Natural killer cell (primary cell): ENCODE data around the gene GNAT3. TPM values are rescaled to one million over a fixed set of nuclear protein-coding genes. Genes with fewer than 3 reads are reported as not detected.

Experiments used
- ATAC-seq, 3 donors: fragments of 150-1000 bp in 2 of 3; fragments of 200-7000 bp in 1 of 3; cut with Tn5 transposase; 1 replicate in 1 of 3; 2 replicates in 2 of 3; pipeline ENCODE4 v1.10.0; 2021; ENCODE audit warnings: mild to moderate bottlenecking in 2 of 3, moderate library complexity in 2 of 3
- DNase-seq, 2 donors: peaks; one replicate each; pipeline versions ENCODE4 v3.0.0 to v3.0.0-alpha.2; 2013 to 2021; ENCODE audit warnings: mixed read lengths in 1 of 2
- H3K27ac ChIP-seq: one replicate; pipeline ENCODE4 v1.5.1; 2013; ENCODE audit warnings: mild to moderate bottlenecking, low read length
- H3K27me3 ChIP-seq: one replicate; pipeline ENCODE4 v1.6.1; 2013; ENCODE audit warnings: low read length; ENCODE audit not compliant: control insufficient read depth, insufficient read depth
- H3K36me3 ChIP-seq: one replicate; pipeline ENCODE4 v1.6.1; 2013; ENCODE audit warnings: low read length; ENCODE audit not compliant: control insufficient read depth, insufficient read depth
- H3K4me1 ChIP-seq: one replicate; pipeline ENCODE4 v1.6.1; 2013; ENCODE audit warnings: low read length; ENCODE audit not compliant: control insufficient read depth, insufficient read depth
- H3K4me3 ChIP-seq: one replicate; pipeline ENCODE4 v1.5.1; 2013; ENCODE audit warnings: low read length
- H3K9me3 ChIP-seq: one replicate; pipeline ENCODE4 v1.6.1; 2013; ENCODE audit warnings: low read length; ENCODE audit not compliant: control insufficient read depth, insufficient read depth
- H3K27ac Mint-ChIP-seq, 2 donors: one replicate each; pipeline ENCODE4 v1.8.0; 2022; ENCODE audit warnings: mild to moderate bottlenecking in 2 of 2, mixed read lengths in 2 of 2, moderate library complexity in 1 of 2
- H3K27me3 Mint-ChIP-seq, 2 donors: one replicate each; pipeline ENCODE4 v1.8.0; 2022; ENCODE audit warnings: low read depth in 2 of 2, mixed read lengths in 2 of 2
- H3K36me3 Mint-ChIP-seq: one replicate; pipeline ENCODE4 v1.8.0; 2022; ENCODE audit warnings: mixed read lengths
- H3K4me1 Mint-ChIP-seq, 2 donors: one replicate each; pipeline ENCODE4 v1.8.0; 2022; ENCODE audit warnings: mixed read lengths in 2 of 2
- H3K4me3 Mint-ChIP-seq: one replicate; pipeline ENCODE4 v1.8.0; 2022; ENCODE audit warnings: mild to moderate bottlenecking, moderate library complexity, mixed read lengths
- H3K9me3 Mint-ChIP-seq, 2 donors: one replicate each; pipeline ENCODE4 v1.8.0; 2022; ENCODE audit warnings: mixed read lengths in 2 of 2
- CTCF ChIP-seq: fragments of 200-600 bp; IDR thresholded peaks from one replicate; pipeline ENCODE4 v1.8.0; 2022; ENCODE audit warnings: antibody characterized with exemption
- whole genome bisulfite sequencing: methylation state at CpG from one replicate; pipeline ENCODE4 v1.1.7; 2013; ENCODE audit warnings: missing lambda C conversion rate; ENCODE audit not compliant: insufficient coverage; 5-methylcytosine and 5-hydroxymethylcytosine counted together
- intact Hi-C: fragments of 100-400 bp; cut with micrococcal nuclease; formaldehyde crosslinking; loops from one replicate; pipeline ENCODE4 v1.14.2; 2022
- total RNA-seq, 4 donors: library from RNA; stranded (reverse); fragments of 120-200 nt in 1 of 4; gene quantifications; one replicate each; pipeline versions ENCODE4 v1.2.3 to v1.2.4, GENCODE V29; 2013 to 2022

Gene GNAT3
- total RNA-seq, 3 donors from 2014 or later (not counting 1 experiment from before 2014, with no cell fraction given) = not detected

DNA sequence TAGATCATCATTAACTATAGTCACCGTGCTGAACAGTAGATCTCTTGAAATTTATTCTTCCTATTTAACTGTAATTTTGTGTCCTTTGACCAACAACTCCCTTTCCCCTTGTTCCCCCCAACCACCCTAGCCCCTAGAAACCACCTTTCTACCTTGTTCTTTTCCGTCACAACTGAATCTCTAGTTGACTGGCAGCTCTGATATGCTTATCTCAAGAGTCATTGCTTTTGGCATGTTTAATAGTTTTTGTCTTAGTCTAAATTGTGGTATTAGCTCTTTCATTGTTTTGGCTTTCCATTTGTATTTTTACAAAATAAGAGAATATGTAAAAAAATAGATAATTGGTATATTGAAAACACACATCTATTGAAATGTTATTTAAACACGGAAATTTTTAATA, 1.8 kb downstream of the GNAT3 start:
- no peaks in the 10 kb centered on the region for H3K27me3 ChIP-seq
- no peak for TF ChIP-seq CTCF
- DNase-seq = no peak
- no peak overlapping the region for H3K27ac Mint-ChIP-seq
- no peaks in the 10 kb centered on the region for H3K36me3 ChIP-seq
- ATAC-seq = no peak
- H3K4me1 ChIP-seq = no peaks in the 10 kb centered on the region
- H3K4me3 Mint-ChIP-seq = no peak overlapping the region
- peaks cover under 1 to 2% of the 10 kb centered on the region in 2 donors for H3K9me3 Mint-ChIP-seq
- intact Hi-C loops = no loop called here
- H3K36me3 Mint-ChIP-seq = no peaks in the 10 kb centered on the region
- H3K9me3 ChIP-seq = no peaks in the 10 kb centered on the region
- H3K27me3 Mint-ChIP-seq = no peaks in the 10 kb centered on the region
- no peak overlapping the region for H3K27ac ChIP-seq
- H3K4me3 ChIP-seq = no peak overlapping the region
- 100% methylated on average over 2 of the region's 3 CpGs for WGBS
- no peaks in the 10 kb centered on the region for H3K4me1 Mint-ChIP-seq

DNA sequence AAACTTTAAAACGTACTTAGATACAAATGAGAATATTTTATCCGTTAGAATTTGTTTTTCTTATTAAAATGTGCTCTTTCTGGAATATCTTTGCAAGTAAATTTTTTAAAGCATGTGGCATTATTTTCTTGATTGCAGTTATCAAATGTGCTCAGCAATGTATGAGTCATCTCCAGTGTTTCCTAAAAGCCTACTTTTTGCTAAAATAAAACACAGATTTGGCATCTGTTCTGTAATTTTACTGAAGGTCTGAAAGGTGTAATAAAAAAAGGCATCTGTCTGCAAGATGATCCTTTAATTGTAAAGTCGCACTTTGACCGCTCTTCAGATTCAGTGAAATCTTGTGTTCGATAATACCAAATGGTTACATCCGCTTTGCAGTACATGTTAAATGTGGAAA, 3.4 kb downstream of the GNAT3 start:
- no peaks in the 10 kb centered on the region for H3K27me3 Mint-ChIP-seq
- no peaks in the 10 kb centered on the region for H3K36me3 ChIP-seq
- intact Hi-C loops = no loop called here
- no peaks in the 10 kb centered on the region for H3K27me3 ChIP-seq
- WGBS = 93% methylated on average over 6 of the region's 6 CpGs
- no peaks in the 10 kb centered on the region for H3K4me1 ChIP-seq
- no peaks in the 10 kb centered on the region for H3K9me3 ChIP-seq
- no peaks in the 10 kb centered on the region for H3K4me1 Mint-ChIP-seq
- no peak overlapping the region for H3K4me3 ChIP-seq
- no peak for DNase-seq
- no peak for ATAC-seq
- no peak overlapping the region for H3K27ac ChIP-seq
- peaks cover 6 to 7% of the 10 kb centered on the region in 2 donors for H3K9me3 Mint-ChIP-seq
- H3K4me3 Mint-ChIP-seq = no peak overlapping the region
- no peak overlapping the region for H3K27ac Mint-ChIP-seq
- no peaks in the 10 kb centered on the region for H3K36me3 Mint-ChIP-seq
- TF ChIP-seq CTCF = no peak

GRCh38 chr7:80505900-80506500, 5.9 kb downstream of the GNAT3 start:
- TF ChIP-seq CTCF = no peak
- no peaks in the 10 kb centered on the region for H3K36me3 ChIP-seq
- no peaks in the 10 kb centered on the region for H3K9me3 ChIP-seq
- Mint-ChIP-seq H3K9me3 (peaks cover 6 to 11% of the 10 kb centered on the region in 2 donors), H3K4me3 (no peak overlapping the region), H3K27me3 (no peaks in the 10 kb centered on the region), H3K36me3 (no peaks in the 10 kb centered on the region), H3K4me1 (no peaks in the 10 kb centered on the region), H3K27ac (no peak overlapping the region)
- H3K27ac ChIP-seq = no peak overlapping the region
- no peak for ATAC-seq
- DNase-seq = no peak
- H3K27me3 ChIP-seq = no peaks in the 10 kb centered on the region
- 87% methylated on average over 3 of the region's 7 CpGs for WGBS
- no peaks in the 10 kb centered on the region for H3K4me1 ChIP-seq
- intact Hi-C loops = no loop called here
- H3K4me3 ChIP-seq = no peak overlapping the region

DNA sequence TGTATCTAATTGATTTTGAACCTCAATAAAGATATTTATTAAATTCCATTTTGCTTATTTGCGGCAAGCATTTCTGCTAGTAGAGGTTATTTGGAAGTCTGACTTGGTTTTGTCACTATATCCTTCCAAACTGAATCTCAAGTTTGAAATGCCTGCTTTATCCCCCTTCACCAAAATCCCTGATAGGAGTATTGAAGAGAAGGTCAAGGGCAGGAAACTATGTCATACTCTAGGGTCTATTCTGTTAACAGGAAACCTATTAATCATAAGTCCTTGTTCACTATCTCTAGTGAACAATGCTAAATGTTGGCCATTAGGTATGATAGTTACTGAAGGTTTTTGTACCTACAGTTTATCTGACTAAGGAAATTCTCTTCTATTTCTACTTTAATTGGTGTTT, 11.5 kb downstream of the GNAT3 start:
- no peak for TF ChIP-seq CTCF
- WGBS = no CpG with 5 or more reads among the region's 1 CpG

More for the DNA sequence above, 11.5 kb downstream of the GNAT3 start:
- ATAC-seq (no peak), DNase-seq (no peak)
- Mint-ChIP-seq H3K36me3 (no peaks in the 10 kb centered on the region), H3K27ac (no peak overlapping the region), H3K9me3 (peaks cover 4 to 14% of the 10 kb centered on the region in 2 donors), H3K4me3 (no peak overlapping the region), H3K4me1 (no peaks in the 10 kb centered on the region), H3K27me3 (no peaks in the 10 kb centered on the region)
- H3K9me3 ChIP-seq = no peaks in the 10 kb centered on the region
- no peaks in the 10 kb centered on the region for H3K36me3 ChIP-seq
- no peak overlapping the region for H3K27ac ChIP-seq
- H3K27me3 ChIP-seq = no peaks in the 10 kb centered on the region
- H3K4me3 ChIP-seq = no peak overlapping the region
- intact Hi-C loops = no loop called here
- no peaks in the 10 kb centered on the region for H3K4me1 ChIP-seq
